Sigmoid colon (tissue), 4 donors: ENCODE results near the gene NR1D2.
"Not testable (repeated sequence)": the region's sequence is repeated elsewhere in the genome, so short reads cannot be mapped to it uniquely, and the experiment has no call there.

Experiments
- CTCF ChIP-seq, 4 experiments: fragments of 450-650 bp in 3 of 4; fragments of 200-600 bp in 1 of 4; IDR thresholded peaks; one replicate each; pipeline ENCODE4 v1.5.1; 2016 to 2019; ENCODE audit warnings: antibody characterized with exemption in 4 of 4, mild to moderate bottlenecking in 3 of 4, moderate library complexity in 2 of 4
- EP300 ChIP-seq, 4 donors: sonication (generic); formaldehyde crosslinking; IDR thresholded peaks; one replicate each; pipeline ENCODE4 v1.6.1; 2017; ENCODE audit warnings: antibody characterized with exemption in 4 of 4
- POLR2AphosphoS5 ChIP-seq, 4 donors: sonication (generic); formaldehyde crosslinking; IDR thresholded peaks; one replicate each; pipeline ENCODE4 v1.6.1; 2017; ENCODE audit warnings: antibody characterized with exemption in 4 of 4

- TF ChIP-seq CTCF, POLR2AphosphoS5, EP300 (IDR thresholded peaks at IDR 0.05): not testable (repeated sequence)
These were observed 26.8 kb upstream of the NR1D2 start for GRCh38 chr3:23918331-23918730.
